HG03432 (cell line): ENCODE data around the gene WFDC1.

Source experiments
- ATAC-seq: cut with Tn5 transposase; IDR thresholded peaks from one replicate; pipeline ENCODE4 v1.9.1; 2021; ENCODE audit warnings: mild to moderate bottlenecking, moderate library complexity; ENCODE audit not compliant: unreplicated experiment

Gene WFDC1

DNA sequence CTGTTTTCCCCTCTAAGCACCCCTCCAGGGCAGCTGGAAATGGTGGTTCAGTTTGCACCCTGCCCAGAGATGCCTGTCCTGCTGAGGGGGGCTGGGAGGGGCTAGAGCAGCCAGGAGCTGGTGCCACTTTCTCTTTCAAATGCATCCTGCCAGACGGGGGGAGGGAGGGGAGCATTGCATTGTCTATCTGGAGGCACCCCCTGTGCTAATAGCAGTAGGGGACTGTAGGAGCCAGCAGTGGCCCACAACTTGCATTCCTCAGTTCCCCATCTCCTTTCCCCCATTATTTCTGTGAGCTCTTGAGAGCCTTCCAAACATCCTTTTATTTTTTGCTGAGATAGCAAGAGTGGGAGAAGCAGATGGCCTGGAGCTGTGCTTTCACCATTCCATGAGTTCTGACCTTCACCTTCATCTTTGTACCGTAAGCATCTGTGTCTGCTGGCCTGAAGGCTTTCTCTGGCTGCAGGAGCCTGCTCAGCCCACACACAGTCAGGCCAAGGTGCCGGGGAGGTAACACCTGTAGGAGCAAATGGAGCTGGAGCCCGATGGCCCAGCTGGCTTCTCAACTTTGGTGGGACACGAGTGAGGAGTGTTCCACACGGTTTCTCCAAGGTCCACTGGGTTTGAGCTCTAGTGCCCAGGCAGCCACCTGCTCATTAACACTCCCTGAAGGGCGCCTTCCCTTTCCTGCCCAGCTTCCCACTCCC is 5.2 kb downstream of the WFDC1 start:
- no peak for ATAC-seq

DNA sequence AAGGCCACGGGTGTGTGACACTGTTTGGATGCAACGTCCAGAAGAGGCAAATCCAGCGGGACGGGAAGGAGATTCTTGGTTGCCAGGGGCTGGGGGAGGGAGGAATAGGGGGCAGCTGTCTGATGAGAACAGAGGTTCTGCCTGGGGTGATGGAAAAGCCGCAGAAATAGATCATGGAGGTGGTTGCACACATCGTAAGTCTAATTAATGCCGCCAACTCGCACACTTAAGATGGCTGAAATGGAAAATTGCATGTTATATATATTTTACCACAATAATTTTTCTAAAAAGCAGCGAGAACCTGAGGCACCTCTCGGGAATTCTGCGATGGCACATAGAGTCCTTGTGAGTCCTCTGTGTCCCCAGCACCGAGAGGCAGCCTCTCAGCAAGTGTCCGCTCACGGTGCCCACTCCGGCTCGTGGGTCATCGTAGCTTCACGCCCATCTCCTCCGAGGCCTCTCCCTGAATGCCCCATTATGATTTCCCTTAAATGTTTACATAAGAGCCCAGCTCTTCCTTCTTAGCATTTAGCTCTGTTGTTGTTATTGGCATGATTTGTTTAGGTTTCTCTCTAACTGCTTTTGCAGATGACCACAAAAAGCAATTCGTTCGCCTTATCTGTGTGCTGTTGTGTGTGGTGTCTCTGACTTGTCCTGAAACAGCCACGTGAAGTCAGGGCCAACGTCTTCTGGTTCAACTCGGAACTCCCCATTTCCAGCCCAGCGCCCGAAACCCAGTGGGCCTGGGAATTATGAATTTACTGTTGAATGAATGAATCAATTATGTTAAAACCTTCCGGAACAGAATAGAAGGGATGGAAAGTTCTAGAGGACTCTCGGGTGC is 7.7 kb downstream of the WFDC1 start:
- no peak for ATAC-seq

DNA sequence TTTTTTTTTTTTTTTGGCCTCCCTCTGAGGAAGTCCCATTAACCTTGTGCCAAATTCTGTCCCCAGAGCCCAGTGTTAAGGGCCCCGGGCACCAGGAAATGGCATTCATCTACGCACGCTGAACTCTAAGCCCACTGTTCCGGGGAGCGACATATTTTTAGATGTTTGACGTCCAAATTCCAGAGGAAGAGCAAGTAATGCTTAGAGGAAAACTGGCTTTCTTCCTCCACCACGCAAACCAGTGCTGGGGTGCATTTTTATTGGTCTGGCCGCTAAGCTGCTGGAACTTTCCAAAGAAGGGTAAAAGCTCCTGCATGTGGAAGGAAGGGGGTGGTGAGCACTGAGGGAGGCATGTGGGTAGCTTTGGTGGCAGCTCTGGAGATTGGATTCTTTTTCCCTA is 8.3 kb downstream of the WFDC1 start:
- ATAC-seq: no peak

DNA sequence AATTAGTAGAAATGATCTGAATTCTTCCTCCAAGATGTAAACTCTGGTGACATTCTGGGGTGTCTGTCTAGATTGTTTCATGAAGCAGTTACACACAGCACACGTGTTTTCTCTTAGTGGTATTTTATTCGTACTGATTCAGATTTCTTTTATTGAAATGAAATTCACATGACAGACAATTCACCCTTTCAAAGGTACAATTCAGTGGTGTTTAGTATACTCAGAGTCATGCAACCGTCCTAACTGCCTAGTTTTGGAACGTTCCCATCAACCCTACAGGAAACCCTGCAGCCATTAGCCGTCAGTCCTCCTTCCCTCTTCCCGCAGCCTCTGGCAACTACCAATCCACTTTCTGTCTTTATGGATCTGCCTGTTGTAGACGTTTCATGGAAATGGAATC is 8.8 kb downstream of the WFDC1 start:
- no peak for ATAC-seq

DNA sequence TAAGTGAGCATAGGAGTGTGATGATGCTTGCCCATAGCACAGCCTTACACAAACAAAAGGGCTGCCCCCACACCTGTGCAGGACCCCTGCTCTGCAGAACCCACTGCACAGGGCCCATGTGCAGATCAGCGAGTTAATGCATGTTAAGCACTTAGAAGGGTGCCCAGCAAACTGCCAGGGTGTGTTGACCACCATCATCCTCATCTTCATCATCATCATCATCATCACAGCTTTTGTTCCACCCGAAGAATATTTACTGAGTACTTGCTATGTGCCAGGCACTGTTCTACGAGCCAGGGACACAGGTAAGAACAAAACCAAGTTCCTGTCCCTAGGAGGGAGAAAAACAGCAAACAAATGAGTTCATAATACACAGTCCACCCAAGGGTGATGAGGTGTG is 11.9 kb downstream of the WFDC1 start:
- no peak for ATAC-seq

DNA sequence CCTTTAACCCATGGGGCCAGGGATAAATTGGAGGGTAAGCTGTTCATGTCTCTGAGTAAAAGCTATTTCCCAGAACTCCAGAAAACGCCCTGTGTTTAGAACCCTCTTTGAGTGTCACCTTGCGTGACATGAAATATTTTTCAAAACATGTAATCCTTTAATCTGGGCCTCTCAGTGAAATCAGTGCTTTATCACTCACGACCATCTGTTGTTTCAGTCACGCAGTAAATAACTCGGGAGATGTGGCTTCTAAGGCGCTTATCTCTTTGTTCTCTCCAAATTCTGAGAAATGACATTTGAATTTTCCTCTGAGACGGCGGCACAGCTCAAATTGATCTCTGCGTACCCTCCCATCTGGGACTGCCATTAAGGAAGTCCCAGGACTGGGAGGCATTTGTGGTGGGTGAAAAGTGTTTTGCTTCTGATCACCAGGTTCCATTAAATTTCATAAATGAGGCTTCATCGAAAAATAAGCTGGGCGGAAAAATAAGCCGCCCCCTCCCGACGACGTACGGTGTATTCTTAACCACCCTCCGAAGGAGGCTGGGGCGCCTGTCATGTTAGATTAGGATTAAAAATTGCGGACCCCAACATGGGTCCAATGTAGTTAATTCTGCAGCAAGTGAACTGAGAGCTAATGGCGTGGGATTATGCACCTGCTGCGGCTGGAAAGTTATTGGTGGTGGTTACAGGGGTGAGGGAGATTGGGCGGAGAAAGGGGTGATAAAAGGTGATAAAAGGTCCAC is 12.7 kb downstream of the WFDC1 start:
- ATAC-seq: no peak

DNA sequence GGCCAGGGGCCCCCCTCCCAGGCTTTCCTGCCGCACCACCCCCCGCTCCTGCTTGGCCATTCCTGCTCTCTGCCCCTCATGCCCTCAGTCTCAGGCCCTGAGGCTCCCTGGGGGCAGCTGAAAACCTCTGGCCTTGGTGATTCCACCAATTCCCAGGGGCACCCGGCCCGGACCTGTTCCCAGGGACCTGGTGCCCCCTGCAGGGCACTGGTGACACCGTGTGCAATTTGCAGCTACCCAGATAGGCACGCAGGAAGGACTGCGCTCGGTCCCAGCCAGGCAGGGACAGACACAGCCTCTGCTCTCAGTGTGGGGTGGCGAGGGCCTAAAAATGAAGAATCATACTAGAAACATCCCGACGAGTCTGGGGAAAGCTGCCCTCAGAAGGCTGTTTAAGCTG is 13.4 kb downstream of the WFDC1 start:
- no peak for ATAC-seq

DNA sequence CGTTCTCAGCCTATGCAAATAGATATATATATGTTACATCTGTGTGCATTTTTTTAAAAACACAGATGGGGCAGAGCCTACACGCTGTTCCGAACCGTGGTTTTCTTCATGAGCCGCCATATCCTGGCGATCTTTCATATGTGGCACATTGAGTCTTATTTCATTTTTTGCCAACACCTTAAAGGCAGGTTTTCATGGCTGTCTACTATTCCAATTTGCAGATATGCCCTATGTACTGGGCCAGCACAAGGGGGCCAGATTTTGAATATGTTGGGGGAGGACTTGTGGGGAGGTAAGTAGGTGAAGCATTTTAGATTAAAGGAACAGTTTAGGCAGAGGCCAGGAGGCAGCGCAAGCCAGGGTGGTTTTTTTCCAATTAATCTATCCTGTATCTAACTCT is 16.0 kb downstream of the WFDC1 start:
- no peak for ATAC-seq

DNA sequence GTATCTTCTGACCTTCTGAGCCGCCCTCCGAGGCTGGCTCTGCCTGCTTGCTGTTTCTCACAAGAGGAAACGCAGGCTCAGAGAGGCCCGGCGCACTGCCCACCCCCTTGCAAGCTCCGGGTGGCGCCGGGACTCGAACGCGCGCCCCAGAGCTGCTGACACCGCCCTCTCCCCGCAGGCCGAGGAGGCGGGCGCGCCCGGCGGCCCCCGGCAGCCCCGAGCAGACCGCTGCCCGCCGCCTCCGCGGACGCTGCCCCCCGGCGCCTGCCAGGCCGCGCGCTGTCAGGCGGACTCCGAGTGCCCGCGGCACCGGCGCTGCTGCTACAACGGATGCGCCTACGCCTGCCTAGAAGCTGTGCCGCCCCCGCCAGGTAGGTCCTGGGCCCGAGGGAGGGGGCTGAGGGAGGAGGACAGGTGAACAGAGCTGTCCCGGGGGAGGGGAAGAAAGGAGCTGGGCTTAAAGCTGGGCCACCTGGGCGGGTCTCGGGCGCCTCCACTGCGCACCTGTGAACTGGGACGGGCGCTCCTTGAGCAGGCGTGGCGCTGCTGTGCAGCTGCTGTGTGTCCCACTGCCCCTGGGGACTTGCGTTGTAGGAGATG is 18.2 kb downstream of the WFDC1 start:
- no peak for ATAC-seq

DNA sequence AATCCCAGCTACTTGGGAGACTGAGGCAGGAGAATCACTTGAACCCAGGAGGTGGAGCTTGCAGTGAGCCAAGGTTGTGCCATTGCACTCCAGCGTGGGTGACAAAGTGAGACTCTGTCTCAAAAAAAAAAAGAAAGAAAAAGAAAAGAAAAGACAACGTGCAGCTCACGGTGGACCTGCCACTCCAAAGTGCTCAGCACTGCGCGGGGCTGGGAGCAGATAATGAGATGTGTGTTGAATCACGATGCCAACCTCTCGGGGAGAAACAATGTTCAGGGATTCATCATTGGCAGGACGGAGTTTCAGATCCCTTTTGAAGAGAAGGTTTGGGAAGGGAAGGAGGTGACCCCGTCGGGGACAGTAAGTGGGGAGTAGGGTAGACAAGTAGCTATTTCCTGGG is 19.2 kb downstream of the WFDC1 start:
- ATAC-seq: no peak

DNA sequence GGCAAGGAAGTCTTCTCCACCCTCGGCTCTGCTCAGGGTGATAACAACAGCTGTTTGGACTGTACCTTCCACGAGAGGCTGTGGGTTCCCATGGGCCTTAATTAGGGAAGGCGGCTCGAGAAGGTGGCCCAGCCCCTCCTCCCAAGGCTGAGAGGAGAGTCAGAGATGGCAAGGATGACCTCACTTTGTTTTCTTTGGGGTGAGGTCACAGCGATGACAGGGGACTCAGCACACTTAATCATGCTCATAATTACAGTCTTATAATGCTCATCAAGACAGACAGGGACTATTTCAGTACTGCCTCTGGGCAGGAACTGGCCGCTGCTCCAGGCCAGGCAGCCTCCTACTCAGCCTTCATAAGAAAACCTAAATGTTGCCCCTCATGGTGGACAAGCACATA is 19.7 kb downstream of the WFDC1 start:
- no peak for ATAC-seq

DNA sequence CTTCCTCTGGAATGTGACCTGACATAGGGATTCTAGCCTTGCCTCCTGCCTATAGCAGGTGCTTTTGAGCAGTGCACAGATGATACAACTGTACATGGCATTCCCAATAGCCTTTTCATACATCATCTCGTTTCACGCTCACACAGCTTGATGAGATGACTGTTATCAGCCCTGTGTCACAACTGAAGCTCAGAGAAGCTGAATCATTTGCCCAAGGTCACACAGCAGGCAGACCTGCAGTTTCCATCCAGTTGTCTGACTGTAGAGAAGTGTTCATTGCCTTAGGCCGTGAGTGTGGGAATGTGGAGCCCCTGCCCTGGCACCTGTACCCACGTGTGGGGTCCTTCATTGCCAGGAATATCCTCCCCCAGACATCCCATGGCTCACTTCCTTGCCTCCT is 20.1 kb downstream of the WFDC1 start:
- no peak for ATAC-seq

DNA sequence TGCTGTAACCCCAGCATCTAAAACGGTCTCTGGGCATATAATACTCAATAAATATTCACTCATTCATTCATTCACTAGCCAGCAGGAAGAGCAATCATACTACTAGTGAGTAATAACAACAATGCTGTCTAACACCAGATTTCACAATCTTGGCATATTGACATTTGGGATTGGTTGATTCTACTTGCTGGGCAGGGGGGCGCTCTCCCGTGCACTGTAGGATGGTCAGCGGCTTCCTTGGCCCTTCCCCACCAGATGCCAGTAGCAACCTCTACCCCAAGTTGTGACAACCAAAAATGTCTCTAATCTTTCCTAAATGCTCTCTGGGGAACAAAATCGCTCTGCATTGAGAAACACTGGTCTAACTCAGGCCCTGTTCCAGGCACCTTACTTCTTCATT is 20.7 kb downstream of the WFDC1 start:
- no peak for ATAC-seq

DNA sequence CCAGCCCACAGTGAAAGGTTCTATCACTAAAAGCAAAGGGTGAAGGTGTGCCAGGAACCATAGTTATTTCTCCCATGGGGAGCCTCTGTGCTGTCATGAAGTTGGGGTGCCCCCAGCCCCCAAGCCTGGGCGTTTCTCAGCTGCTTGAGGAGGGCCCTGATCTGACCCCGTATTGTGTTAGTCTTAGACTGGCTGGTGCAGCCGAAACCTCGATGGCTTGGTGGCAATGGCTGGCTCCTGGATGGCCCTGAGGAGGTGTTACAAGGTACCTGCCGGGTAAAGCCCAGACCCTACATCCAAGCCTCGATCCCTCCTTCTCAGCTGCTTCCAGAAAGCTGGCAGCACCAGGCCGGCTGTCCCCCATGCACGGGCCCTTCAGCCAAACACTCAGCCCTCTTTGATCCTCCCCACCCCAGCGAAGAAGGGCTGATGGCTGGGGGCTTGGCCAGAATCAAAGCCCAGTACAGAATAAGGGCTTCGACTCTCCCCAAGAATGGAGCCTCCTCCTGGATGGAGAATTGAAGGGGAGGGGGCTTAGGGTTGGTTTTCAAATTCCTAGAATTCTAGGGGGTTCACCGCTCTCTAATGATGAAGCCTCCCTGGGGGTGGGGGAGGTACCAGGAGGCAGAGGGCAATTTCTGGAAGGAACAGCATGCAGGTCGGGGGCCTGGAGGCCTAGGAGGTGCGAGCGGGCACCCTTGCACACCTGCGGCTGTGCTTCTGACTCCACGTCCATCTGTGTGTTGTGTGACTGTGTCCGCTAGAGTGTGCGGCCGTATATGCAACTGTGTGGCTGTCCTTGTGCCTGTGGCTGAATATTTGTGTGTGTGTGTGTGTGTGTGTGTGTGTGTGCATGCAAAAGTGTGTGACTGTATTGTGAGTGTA is 23.7 kb downstream of the WFDC1 start:
- no peak for ATAC-seq

DNA sequence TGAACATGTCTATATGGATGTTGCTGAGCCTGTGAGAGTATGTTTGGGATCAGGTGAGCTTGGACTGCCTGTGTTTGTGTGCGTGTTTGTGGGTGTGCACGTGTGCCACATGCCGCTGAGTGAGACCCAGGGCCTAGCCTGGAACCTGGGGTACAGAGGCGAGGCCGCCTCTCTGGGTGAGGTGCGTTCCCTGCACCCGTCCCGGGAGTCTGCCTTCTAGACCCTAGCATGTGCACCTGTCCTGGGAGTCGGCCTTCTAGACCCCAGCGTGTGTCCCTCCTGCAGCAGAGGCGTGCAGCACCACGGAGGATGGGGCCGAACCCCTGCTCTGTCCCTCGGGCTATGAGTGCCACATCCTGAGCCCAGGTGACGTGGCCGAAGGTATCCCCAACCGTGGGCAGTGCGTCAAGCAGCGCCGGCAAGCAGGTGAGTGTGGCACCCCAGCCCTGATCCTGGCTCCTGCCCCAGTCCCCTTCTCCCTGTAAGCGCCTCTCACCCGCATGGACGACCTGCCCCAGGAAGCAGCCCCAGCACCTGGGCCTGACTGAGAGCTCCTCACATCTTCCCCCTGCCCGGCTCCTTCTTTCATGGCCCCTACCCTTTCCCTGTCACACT is 24.6 kb downstream of the WFDC1 start:
- ATAC-seq: no peak

DNA sequence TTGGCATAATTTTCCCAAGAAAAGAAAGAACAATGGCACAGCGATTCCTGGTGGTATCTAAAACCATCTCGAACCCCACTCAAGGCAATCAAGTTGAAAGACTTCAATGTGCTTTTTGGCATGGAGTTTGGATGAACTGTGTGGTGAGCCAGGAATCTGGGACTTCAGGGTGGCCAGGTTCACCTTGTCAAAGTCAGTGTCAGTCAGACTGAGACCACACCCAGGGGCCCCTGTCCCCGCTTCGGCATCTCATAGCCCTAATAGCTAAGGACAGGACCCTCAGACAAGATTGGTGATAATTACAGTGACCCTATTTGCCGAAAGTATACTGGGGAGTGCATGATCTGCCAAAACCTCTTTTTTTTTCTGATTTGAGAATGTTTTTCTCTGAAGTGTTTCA is 25.8 kb downstream of the WFDC1 start:
- no peak for ATAC-seq

DNA sequence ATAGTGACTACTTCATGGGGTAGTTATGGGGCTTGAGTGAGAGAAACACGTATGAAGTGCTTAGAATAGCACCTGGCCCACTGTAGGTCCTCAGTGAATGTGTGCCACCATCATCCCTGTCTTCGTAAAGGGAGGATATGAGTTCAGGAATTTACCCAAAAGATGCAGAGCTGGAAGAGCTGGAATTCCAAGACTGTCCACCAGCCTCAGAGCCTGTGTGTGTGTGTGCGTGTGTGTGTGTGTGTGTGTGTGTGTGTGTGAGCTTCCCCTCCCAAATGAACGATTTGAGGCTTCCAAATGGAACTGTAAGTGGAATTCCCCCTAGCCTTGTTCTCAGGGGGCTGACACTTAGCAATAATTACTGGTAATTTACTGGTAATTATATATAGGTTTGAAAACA is 27.3 kb downstream of the WFDC1 start:
- no peak for ATAC-seq

DNA sequence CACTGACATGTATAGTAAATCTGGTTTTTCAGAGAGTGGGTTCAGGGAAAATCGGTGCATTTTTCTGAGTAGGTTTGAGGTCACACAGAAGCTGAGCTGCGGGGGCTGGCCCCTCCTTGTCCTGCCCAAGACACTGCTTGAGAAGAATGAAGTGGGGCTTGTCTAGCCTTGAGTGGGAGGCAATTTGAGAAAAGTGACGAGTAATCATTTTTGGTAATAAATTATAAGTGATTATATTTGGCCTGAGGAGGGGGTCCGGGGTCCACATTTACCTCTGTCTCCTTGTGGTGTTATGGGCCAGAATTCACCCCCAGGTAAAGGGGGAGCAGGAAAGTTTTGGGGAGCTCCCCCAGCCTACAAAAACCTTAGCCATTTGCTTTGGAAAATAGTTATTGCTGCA is 28.1 kb downstream of the WFDC1 start:
- no peak for ATAC-seq

DNA sequence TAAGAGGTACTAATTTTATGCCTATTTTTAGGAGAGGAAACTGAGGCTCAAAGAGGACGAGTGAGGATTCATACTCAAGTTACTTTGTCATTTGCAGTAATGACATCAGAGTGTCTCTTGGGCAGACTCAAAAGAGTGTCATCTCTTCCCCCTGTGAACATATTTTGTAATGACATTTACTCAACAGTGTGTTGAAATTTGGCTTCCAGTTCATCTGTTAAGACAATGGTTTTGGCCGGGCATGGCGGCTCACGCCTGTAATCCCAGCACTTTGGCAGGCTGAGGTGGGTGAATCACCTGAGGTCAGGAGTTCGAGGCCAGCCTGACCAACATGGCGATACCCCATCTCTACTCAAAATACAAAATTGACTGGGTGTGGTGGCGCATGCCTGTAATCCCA is 28.9 kb downstream of the WFDC1 start:
- no peak for ATAC-seq
